HG02938 (cell line): ENCODE data around the gene GTPBP1.

Source experiments
- ATAC-seq: cut with Tn5 transposase; IDR thresholded peaks from one replicate; pipeline ENCODE4 v1.9.1; 2021; ENCODE audit warnings: mild to moderate bottlenecking, moderate library complexity; ENCODE audit not compliant: unreplicated experiment

The GTPBP1 gene

GRCh38 chr22:38739300-38740055, 33.7 kb downstream of the GTPBP1 start:
- no peak for ATAC-seq

- no peak for ATAC-seq
Measured at GRCh38 chr22:38740116-38740723, 34.5 kb downstream of the GTPBP1 start.

GRCh38 chr22:38740754-38741153, 35.0 kb downstream of the GTPBP1 start:
- no peak for ATAC-seq

- no peak for ATAC-seq
Measured at GRCh38 chr22:38741166-38741565, 35.4 kb downstream of the GTPBP1 start.

- ATAC-seq, result no peak
Measured at GRCh38 chr22:38741576-38741975, 35.8 kb downstream of the GTPBP1 start.

- no peak for ATAC-seq
Measured at GRCh38 chr22:38742176-38742942, 36.6 kb downstream of the GTPBP1 start.

GRCh38 chr22:38744981-38745380, 39.2 kb downstream of the GTPBP1 start:
- no peak for ATAC-seq

- no peak for ATAC-seq
Measured at GRCh38 chr22:38745676-38746460, 40.1 kb downstream of the GTPBP1 start.

- no peak for ATAC-seq
Measured at GRCh38 chr22:38748487-38749136, 42.9 kb downstream of the GTPBP1 start.

- ATAC-seq, result no peak
Measured at GRCh38 chr22:38750104-38750503, 44.4 kb downstream of the GTPBP1 start.

- ATAC-seq, result no peak
Measured at GRCh38 chr22:38750638-38751037, 44.9 kb downstream of the GTPBP1 start.

GRCh38 chr22:38751066-38751421, 45.3 kb downstream of the GTPBP1 start:
- no peak for ATAC-seq

- peak; percentile 39 for ATAC-seq
Measured at GRCh38 chr22:38751422-38752346, 45.9 kb downstream of the GTPBP1 start.

- no peak for ATAC-seq
Measured at GRCh38 chr22:38753948-38754750, 48.4 kb downstream of the GTPBP1 start.

GRCh38 chr22:38754751-38755154, 49.0 kb downstream of the GTPBP1 start:
- no peak for ATAC-seq

- peak; percentile 23 for ATAC-seq
Measured at GRCh38 chr22:38755155-38755910, 49.6 kb downstream of the GTPBP1 start.

GRCh38 chr22:38755911-38756532, 50.3 kb downstream of the GTPBP1 start, which contains the start of gene SUN2:
Gene SUN2 (minus strand): TSS chr22:38755998. CDS start chr22:38752628, 3,370 bp downstream.
- ATAC-seq, result peak; percentile 58
